ENCODE results near the gene CSNK1G1. TPM values are rescaled to one million over a fixed set of nuclear protein-coding genes. Genes with fewer than 3 reads are reported as not detected.
A peak's percentile ranks its signal among the peaks of the same experiment; 100 is the strongest.

CSNK1G1 gene
- total RNA-seq, 1 experiment from 2014 or later, result 27.4 TPM

GRCh38 chr15:64343841-64344240 lies 12.1 kb downstream of the CSNK1G1 start:
- intact Hi-C loops (cut with micrococcal nuclease; ENCODE audit: unreplicated experiment), result no loop called here
- Histone ChIP-seq H3K4me1 (ENCODE audit: insufficient read depth, low read length, poor library complexity, severe bottlenecking) (peaks cover 35% of the 10 kb centered on the region), H3K27ac (ENCODE audit: low read depth, low read length, poor library complexity, severe bottlenecking) (no peak overlapping the region), H3K27me3 (replicated peaks; ENCODE audit: insufficient read depth, low read depth, low read length, poor library complexity) (no peaks in the 10 kb centered on the region), H3K9me3 (ENCODE audit: low read depth, low read length, poor library complexity, severe bottlenecking) (no peaks in the 10 kb centered on the region), H3K4me3 (ENCODE audit: low read depth, low read length, poor library complexity, severe bottlenecking) (no peak overlapping the region), H3K36me3 (ENCODE audit: insufficient read depth, low read length, poor library complexity, severe bottlenecking) (peaks cover 5% of the 10 kb centered on the region)
- POLR2A ChIA-PET (ENCODE audit: low non-redundant PET), result no interaction called here
- CTCF ChIA-PET, result no interaction called here
- TF ChIP-seq CTCF (conservative IDR thresholded peaks at IDR 0.05; ENCODE audit: low read depth, low read length) (no peak), EZH2 (IDR thresholded peaks at IDR 0.05; ENCODE audit: borderline replicate concordance, low read depth, low read length, poor library complexity, severe bottlenecking) (no peak)
- no TSS peak for BruUV-seq (replicated peaks)
- DNase-seq (ENCODE audit: low spot score), result no peak

- peaks cover 5% of the 10 kb centered on the region for H3K36me3 ChIP-seq (ENCODE audit: insufficient read depth, low read length, poor library complexity, severe bottlenecking)
- H3K4me1 ChIP-seq (ENCODE audit: insufficient read depth, low read length, poor library complexity, severe bottlenecking), result peaks cover 29% of the 10 kb centered on the region
- BruUV-seq (replicated peaks), result no TSS peak
- TF ChIP-seq CTCF (conservative IDR thresholded peaks at IDR 0.05; ENCODE audit: low read depth, low read length) (no peak), EZH2 (IDR thresholded peaks at IDR 0.05; ENCODE audit: borderline replicate concordance, low read depth, low read length, poor library complexity, severe bottlenecking) (no peak)
- intact Hi-C loops (cut with micrococcal nuclease; ENCODE audit: unreplicated experiment), result no loop called here
- peak; percentile 23 for DNase-seq (ENCODE audit: low spot score)
- ChIA-PET CTCF (no interaction called here), POLR2A (ENCODE audit: low non-redundant PET) (no interaction called here)
- no peaks in the 10 kb centered on the region for H3K9me3 ChIP-seq (ENCODE audit: low read depth, low read length, poor library complexity, severe bottlenecking)
- no peak overlapping the region for H3K4me3 ChIP-seq (ENCODE audit: low read depth, low read length, poor library complexity, severe bottlenecking)
- no peaks in the 10 kb centered on the region for H3K27me3 ChIP-seq (replicated peaks; ENCODE audit: insufficient read depth, low read depth, low read length, poor library complexity)
- peak overlapping the region; percentile 27 for H3K27ac ChIP-seq (ENCODE audit: low read depth, low read length, poor library complexity, severe bottlenecking)
Observed at GRCh38 chr15:64343222-64343621, 12.8 kb downstream of the CSNK1G1 start.

GRCh38 chr15:64341961-64342360 lies 14.0 kb downstream of the CSNK1G1 start:
- no peak overlapping the region for H3K27ac ChIP-seq (ENCODE audit: low read depth, low read length, poor library complexity, severe bottlenecking)
- H3K36me3 ChIP-seq (ENCODE audit: insufficient read depth, low read length, poor library complexity, severe bottlenecking), result peaks cover 5% of the 10 kb centered on the region
- no peaks in the 10 kb centered on the region for H3K27me3 ChIP-seq (replicated peaks; ENCODE audit: insufficient read depth, low read depth, low read length, poor library complexity)
- TF ChIP-seq CTCF (conservative IDR thresholded peaks at IDR 0.05; ENCODE audit: low read depth, low read length) (no peak), EZH2 (IDR thresholded peaks at IDR 0.05; ENCODE audit: borderline replicate concordance, low read depth, low read length, poor library complexity, severe bottlenecking) (no peak)
- ChIA-PET CTCF (no interaction called here), POLR2A (ENCODE audit: low non-redundant PET) (no interaction called here)
- no TSS peak for BruUV-seq (replicated peaks)
- H3K4me3 ChIP-seq (ENCODE audit: low read depth, low read length, poor library complexity, severe bottlenecking), result no peak overlapping the region
- intact Hi-C loops (cut with micrococcal nuclease; ENCODE audit: unreplicated experiment), result no loop called here
- H3K4me1 ChIP-seq (ENCODE audit: insufficient read depth, low read length, poor library complexity, severe bottlenecking), result peaks cover 26% of the 10 kb centered on the region
- no peak for DNase-seq (ENCODE audit: low spot score)
- H3K9me3 ChIP-seq (ENCODE audit: low read depth, low read length, poor library complexity, severe bottlenecking), result no peaks in the 10 kb centered on the region
